Erythroblast (primary cell): Measurements from ENCODE around the gene RAB3C.

Experiments
- GATA1 ChIP-seq: IDR thresholded peaks from 2 replicates; pipeline ENCODE4 v1.6.1; 2011; ENCODE audit warnings: low read depth, mild to moderate bottlenecking, control low read depth, low read length, moderate library complexity
- POLR2A ChIP-seq: IDR thresholded peaks from 2 replicates; pipeline ENCODE4 v1.6.1; 2011; ENCODE audit warnings: mild to moderate bottlenecking, low read length

- no peak for TF ChIP-seq POLR2A
- TF ChIP-seq GATA1, result no peak
Observed at GRCh38 chr5:58800356-58800755, 217.5 kb downstream of the RAB3C start.
